Loucy (cell line): ENCODE measurements around the gene LDHAL6B.

Experiments
- H2AFZ ChIP-seq: fragments of 200-600 bp; sonication (generic); 2 replicates; pipeline ENCODE4 v1.6.0; 2016; ENCODE audit warnings: antibody characterized with exemption, mild to moderate bottlenecking, low read length, moderate library complexity
- H3F3A ChIP-seq: fragments of 200-600 bp; 2 replicates; pipeline ENCODE4 v1.6.0; 2016; ENCODE audit warnings: antibody characterized with exemption, low read depth, mild to moderate bottlenecking
- H3K27me3 ChIP-seq: fragments of 200-600 bp; sonication (generic); 2 replicates; pipeline ENCODE4 v1.6.1; 2014; ENCODE audit warnings: low read length, mild to moderate bottlenecking; ENCODE audit not compliant: insufficient read depth, poor library complexity, severe bottlenecking
- H3K36me3 ChIP-seq: fragments of 200-600 bp; sonication (generic); 2 replicates; pipeline ENCODE4 v1.6.1; 2016; ENCODE audit warnings: low read length; ENCODE audit not compliant: insufficient read depth
- H3K4me1 ChIP-seq: fragments of 200-600 bp; sonication (generic); 2 replicates; pipeline ENCODE4 v1.5.1; 2014; ENCODE audit warnings: low read length, mild to moderate bottlenecking; ENCODE audit not compliant: insufficient read depth, poor library complexity, severe bottlenecking
- H3K4me2 ChIP-seq: fragments of 200-600 bp; sonication (generic); 2 replicates; pipeline ENCODE4 v1.6.0; 2014; ENCODE audit warnings: antibody characterized with exemption, low read length, low read depth, mild to moderate bottlenecking; ENCODE audit not compliant: poor library complexity, severe bottlenecking
- H3K4me3 ChIP-seq: fragments of 200-600 bp; sonication (generic); 2 replicates; pipeline ENCODE4 v1.5.1; 2014; ENCODE audit warnings: low read length, mild to moderate bottlenecking, mixed read lengths; ENCODE audit not compliant: poor library complexity, severe bottlenecking
- H3K79me2 ChIP-seq: fragments of 200-600 bp; sonication (generic); 2 replicates; pipeline ENCODE4 v1.6.1; 2014; ENCODE audit warnings: low read length; ENCODE audit not compliant: insufficient read depth
- H3K9ac ChIP-seq: fragments of 200-600 bp; sonication (generic); 2 replicates; pipeline ENCODE4 v1.6.0; 2014; ENCODE audit warnings: mild to moderate bottlenecking, low read depth, low read length, moderate library complexity; ENCODE audit not compliant: poor library complexity, severe bottlenecking
- H3K9me2 ChIP-seq: fragments of 200-600 bp; sonication (generic); replicated peaks from 2 replicates; pipeline ENCODE4 v1.6.1; 2016; ENCODE audit warnings: low read depth, low read length, mixed read lengths
- H3K9me3 ChIP-seq: fragments of 200-600 bp; sonication (generic); 2 replicates; pipeline ENCODE4 v1.6.1; 2014; ENCODE audit warnings: mild to moderate bottlenecking, antibody characterized with exemption, low read length, low read depth; ENCODE audit not compliant: insufficient read depth
- H4K20me1 ChIP-seq: fragments of 200-600 bp; sonication (generic); 2 replicates; pipeline ENCODE4 v1.6.0; 2014; ENCODE audit warnings: antibody characterized with exemption, low read length, mild to moderate bottlenecking; ENCODE audit not compliant: insufficient read depth, poor library complexity, severe bottlenecking
- EZH2phosphoT487 ChIP-seq: fragments of 200-600 bp; IDR thresholded peaks from 2 replicates; pipeline ENCODE4 v1.6.1; 2018; ENCODE audit warnings: antibody characterized with exemption, mild to moderate bottlenecking, moderate library complexity, borderline replicate concordance
- TF ChIP-seq, protein P1 (sequence below): fragments of 200-600 bp; sonication (generic); conservative IDR thresholded peaks from 2 replicates; pipeline ENCODE4 v1.5.1; 2014; ENCODE audit warnings: mild to moderate bottlenecking, antibody characterized with exemption, low read length

Gene LDHAL6B

DNA sequence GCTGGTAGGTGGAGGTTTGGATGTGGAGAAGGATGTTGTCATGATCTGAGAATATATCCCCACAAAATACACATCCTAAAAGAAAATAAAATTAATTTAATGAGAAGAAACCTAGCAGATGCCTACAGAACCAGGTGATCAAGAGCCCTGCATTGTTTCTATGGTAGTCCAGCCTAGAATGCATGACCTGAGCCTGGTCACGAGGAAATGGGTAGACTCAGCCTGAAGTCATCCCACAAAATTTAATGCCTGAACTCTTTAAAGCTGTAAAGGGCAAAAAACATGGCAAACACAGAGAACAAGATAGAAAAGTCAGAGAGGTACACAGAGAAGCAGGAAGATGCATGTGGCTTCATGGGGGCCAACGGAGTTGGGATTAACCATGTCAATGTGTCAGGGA lies 36.0 kb downstream of the LDHAL6B start:
- Histone ChIP-seq H3K79me2 (no peaks in the 10 kb centered on the region), H3K9ac (no peak overlapping the region), H4K20me1 (no peaks in the 10 kb centered on the region), H3K4me2 (no peak overlapping the region), H3K36me3 (no peaks in the 10 kb centered on the region), H3K9me2 (no peaks in the 10 kb centered on the region), H3K9me3 (no peaks in the 10 kb centered on the region), H3K4me3 (no peak overlapping the region), H3F3A (no peaks in the 10 kb centered on the region), H3K27me3 (no peaks in the 10 kb centered on the region), H3K4me1 (no peaks in the 10 kb centered on the region), H2AFZ (no peak overlapping the region)
- TF ChIP-seq EZH2phosphoT487, result no peak
- TF ChIP-seq, protein P1, sequence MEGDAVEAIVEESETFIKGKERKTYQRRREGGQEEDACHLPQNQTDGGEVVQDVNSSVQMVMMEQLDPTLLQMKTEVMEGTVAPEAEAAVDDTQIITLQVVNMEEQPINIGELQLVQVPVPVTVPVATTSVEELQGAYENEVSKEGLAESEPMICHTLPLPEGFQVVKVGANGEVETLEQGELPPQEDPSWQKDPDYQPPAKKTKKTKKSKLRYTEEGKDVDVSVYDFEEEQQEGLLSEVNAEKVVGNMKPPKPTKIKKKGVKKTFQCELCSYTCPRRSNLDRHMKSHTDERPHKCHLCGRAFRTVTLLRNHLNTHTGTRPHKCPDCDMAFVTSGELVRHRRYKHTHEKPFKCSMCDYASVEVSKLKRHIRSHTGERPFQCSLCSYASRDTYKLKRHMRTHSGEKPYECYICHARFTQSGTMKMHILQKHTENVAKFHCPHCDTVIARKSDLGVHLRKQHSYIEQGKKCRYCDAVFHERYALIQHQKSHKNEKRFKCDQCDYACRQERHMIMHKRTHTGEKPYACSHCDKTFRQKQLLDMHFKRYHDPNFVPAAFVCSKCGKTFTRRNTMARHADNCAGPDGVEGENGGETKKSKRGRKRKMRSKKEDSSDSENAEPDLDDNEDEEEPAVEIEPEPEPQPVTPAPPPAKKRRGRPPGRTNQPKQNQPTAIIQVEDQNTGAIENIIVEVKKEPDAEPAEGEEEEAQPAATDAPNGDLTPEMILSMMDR, result no peak

DNA sequence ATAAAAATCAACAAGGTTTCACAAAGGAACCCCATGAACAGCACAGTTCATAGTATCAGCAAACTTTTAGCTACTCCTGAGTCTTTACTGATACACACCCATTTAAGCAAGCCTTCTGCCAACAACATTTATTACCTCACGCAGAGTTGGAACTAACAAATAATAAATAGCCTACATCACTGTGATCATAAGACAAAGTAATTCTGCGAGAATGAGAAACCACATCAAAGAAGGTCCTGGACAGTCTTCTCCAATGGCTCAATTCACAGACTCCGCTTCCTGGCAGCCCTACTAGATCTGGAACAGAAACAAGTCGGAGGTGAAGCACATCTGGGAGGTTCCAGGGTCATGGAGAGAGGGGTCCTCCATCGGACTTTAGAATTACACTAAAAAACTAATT lies 37.0 kb downstream of the LDHAL6B start:
- H3K9me3 ChIP-seq, result no peaks in the 10 kb centered on the region
- no peaks in the 10 kb centered on the region for H3K9me2 ChIP-seq
- no peaks in the 10 kb centered on the region for H3K79me2 ChIP-seq
- no peaks in the 10 kb centered on the region for H3K27me3 ChIP-seq
- H3F3A ChIP-seq, result no peaks in the 10 kb centered on the region
- no peaks in the 10 kb centered on the region for H3K4me1 ChIP-seq
- H3K4me2 ChIP-seq, result no peak overlapping the region
- no peak overlapping the region for H2AFZ ChIP-seq
- no peaks in the 10 kb centered on the region for H3K36me3 ChIP-seq
- H4K20me1 ChIP-seq, result no peaks in the 10 kb centered on the region
- H3K9ac ChIP-seq, result no peak overlapping the region
- no peak for TF ChIP-seq EZH2phosphoT487
- TF ChIP-seq, protein P1, result no peak
- H3K4me3 ChIP-seq, result no peak overlapping the region

- Histone ChIP-seq H3K9ac (no peak overlapping the region), H3K9me3 (no peaks in the 10 kb centered on the region), H4K20me1 (no peaks in the 10 kb centered on the region), H3K4me2 (no peak overlapping the region), H3F3A (no peaks in the 10 kb centered on the region), H3K4me1 (no peaks in the 10 kb centered on the region), H3K27me3 (no peaks in the 10 kb centered on the region), H3K4me3 (no peak overlapping the region), H3K9me2 (no peaks in the 10 kb centered on the region), H2AFZ (no peak overlapping the region), H3K36me3 (no peaks in the 10 kb centered on the region), H3K79me2 (no peaks in the 10 kb centered on the region)
- TF ChIP-seq EZH2phosphoT487, result no peak
Measured at GRCh38 chr15:59244337-59244736, 37.7 kb downstream of the LDHAL6B start.

- Histone ChIP-seq H3K27me3 (no peaks in the 10 kb centered on the region), H3K9ac (no peak overlapping the region), H3F3A (no peaks in the 10 kb centered on the region), H3K79me2 (no peaks in the 10 kb centered on the region), H2AFZ (no peak overlapping the region), H3K4me1 (no peaks in the 10 kb centered on the region), H3K4me3 (no peak overlapping the region), H3K9me2 (no peaks in the 10 kb centered on the region), H4K20me1 (no peaks in the 10 kb centered on the region), H3K9me3 (no peaks in the 10 kb centered on the region), H3K4me2 (no peak overlapping the region), H3K36me3 (no peaks in the 10 kb centered on the region)
- TF ChIP-seq, protein P1, result no peak
- no peak for TF ChIP-seq EZH2phosphoT487
Measured at GRCh38 chr15:59245559-59245958, 38.9 kb downstream of the LDHAL6B start.
